HG03354 (cell line): Measurements from ENCODE around the gene RAB5B.

ENCODE experiments used
- ATAC-seq: cut with Tn5 transposase; IDR thresholded peaks from one replicate; pipeline ENCODE4 v1.9.1; 2021; ENCODE audit warnings: mild to moderate bottlenecking; ENCODE audit not compliant: unreplicated experiment, poor library complexity, severe bottlenecking

RAB5B gene

DNA sequence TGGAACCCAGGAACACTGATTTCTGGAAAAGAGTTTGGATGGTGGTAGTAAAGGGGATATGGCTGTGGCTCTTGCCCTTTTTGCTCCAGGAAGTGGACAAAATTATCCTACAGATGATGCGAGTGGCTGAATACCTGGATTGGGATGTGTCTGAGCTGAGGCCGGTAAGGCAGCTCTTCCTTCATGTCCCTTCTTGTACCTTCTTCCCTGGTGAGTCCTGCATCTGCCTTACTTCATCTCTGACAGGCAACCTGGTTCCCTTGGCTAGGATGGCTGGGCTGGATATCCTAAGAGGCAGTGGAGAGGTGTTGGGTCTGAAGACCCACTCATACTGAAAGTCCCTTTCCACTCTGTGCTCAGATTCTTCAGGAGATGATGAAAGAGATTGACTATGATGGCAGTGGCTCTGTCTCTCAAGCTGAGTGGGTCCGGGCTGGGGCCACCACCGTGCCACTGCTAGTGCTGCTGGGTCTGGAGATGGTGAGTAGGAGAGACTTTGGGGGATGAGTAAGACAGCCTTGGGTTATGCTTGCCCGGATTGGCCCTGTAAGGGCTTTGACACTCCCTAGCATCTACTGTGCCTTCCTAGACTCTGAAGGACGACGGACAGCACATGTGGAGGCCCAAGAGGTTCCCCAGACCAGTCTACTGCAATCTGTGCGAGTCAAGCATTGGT, 34.9 kb upstream of the RAB5B start:
- ATAC-seq, result no peak

DNA sequence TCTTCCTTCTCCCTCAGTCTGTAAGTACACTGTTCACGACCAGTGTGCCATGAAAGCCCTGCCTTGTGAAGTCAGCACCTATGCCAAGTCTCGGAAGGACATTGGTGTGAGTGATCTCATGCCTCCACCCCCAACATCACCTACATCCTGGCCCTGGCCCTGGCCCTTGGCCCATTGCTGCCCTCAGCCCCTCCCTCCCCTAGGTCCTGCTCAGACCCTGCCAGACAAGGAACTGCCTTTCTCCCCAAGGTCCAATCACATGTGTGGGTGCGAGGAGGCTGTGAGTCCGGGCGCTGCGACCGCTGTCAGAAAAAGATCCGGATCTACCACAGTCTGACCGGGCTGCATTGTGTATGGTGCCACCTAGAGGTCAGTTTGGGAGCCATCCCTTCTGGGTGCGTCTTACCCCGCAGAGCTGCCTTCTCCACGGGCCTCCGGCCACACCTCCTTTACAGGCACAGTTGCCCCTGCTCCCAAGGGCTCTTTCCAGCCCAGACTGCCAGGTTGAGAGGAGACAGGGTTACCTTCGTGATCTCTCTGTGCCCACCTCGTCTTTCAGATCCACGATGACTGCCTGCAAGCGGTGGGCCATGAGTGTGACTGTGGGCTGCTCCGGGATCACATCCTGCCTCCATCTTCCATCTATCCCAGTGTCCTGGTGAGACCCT, 33.7 kb upstream of the RAB5B start:
- ATAC-seq, result peak; percentile 98

DNA sequence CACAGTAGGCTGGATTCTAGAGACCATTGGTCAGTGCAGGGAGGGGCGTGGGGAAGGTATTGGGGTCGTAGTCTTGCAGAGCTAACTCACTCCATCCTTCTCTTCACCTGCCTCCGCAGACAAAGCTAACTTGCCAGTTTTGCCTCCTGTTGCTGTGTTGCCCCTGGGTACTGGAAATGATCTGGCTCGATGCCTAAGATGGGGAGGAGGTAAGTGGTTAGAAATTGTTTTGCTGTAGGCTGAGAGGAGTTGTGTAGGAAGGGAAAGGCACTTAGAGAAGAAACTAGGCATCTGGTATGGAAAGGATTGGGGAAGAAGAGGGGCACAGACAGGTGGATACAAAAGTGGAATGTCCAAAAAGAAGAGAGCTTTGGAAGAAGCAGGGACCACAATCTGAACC, 31.8 kb upstream of the RAB5B start:
- ATAC-seq, result no peak

GRCh38 chr12:55942577-55943136, 31.2 kb upstream of the RAB5B start:
- no peak for ATAC-seq

DNA sequence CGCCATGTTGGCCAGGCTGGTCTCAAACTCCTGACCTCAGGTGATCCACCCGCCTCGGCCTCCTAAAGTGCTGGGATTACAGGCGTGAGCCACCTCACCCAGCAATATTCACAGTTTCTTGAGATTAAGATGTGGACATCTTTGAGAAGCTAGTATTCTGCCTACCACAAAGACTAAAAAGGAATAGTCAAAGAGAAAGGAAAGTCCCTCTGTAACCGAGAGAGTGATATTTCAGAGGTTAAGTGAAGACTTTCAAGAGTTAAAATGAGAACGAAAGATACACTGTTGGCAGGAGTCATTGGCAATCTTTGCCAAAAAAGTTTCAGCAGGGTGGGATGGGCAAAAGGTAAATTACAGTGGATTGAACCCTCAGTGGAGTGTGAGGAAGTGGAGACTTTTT, 27.3 kb upstream of the RAB5B start:
- no peak for ATAC-seq

GRCh38 chr12:55955344-55955743, 18.5 kb upstream of the RAB5B start:
- no peak for ATAC-seq

DNA sequence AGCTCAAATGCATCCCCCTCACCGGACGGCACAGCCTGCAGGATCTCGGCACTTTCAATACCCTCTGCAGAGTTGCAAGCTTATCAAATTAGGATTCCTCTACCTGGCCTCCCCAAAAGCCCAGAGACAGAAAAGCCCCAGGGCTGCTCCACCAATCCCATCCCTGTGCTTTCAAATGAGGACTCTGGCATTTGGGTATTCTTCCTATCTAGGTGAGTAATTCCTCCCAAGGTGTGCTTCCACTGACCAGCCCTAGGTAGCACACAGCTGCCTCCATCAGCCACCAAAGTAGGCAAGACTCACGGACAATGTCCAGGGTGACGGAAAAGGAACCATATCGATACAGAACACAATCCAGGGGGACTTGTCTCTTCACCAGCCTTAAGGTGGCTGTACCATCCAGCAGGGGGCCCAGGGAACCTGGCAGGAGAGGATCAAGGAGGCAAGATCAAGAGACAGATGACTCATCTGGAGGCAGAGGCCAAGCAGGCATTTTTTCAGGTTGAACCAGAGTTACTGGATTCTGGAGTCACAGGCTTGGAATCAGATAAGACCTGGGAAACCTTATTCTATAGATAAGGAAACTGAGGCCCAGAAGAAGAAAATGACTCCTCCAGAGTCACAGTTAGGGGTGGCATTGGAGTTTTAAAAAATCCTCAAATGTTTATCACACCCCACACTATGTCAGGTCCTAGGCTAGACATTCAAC, 17.9 kb upstream of the RAB5B start:
- ATAC-seq, result no peak

GRCh38 chr12:55957106-55957859, 16.6 kb upstream of the RAB5B start:
- no peak for ATAC-seq

- no peak for ATAC-seq
These were observed 10.1 kb upstream of the RAB5B start for GRCh38 chr12:55963760-55964159.

DNA sequence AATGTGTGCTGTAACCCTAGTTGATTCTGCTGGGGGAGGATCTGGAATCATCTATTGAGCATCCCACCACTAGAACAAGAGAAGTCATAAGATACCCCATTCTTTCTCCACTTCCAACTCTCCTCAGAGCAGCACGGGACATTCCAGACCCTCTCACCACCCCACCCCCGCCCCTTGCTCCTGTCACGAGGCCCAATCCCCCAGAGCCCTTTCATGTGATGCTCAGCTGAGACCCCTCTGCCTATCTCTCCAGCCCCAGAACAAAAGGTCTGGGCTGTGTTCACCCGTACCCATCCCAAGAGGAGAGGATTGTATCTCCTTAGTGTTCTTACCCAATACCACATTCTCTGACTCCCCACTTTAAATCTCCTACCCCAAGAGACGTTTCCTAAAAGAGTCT, 8.6 kb upstream of the RAB5B start:
- ATAC-seq, result no peak

- peak; percentile 2 for ATAC-seq
These were observed 7.9 kb upstream of the RAB5B start, which contains the start of gene PMEL for GRCh38 chr12:55965941-55966407. TSS of gene PMEL (minus strand) at chr12:55966042. CDS start at chr12:55966011, 31 bp downstream.

DNA sequence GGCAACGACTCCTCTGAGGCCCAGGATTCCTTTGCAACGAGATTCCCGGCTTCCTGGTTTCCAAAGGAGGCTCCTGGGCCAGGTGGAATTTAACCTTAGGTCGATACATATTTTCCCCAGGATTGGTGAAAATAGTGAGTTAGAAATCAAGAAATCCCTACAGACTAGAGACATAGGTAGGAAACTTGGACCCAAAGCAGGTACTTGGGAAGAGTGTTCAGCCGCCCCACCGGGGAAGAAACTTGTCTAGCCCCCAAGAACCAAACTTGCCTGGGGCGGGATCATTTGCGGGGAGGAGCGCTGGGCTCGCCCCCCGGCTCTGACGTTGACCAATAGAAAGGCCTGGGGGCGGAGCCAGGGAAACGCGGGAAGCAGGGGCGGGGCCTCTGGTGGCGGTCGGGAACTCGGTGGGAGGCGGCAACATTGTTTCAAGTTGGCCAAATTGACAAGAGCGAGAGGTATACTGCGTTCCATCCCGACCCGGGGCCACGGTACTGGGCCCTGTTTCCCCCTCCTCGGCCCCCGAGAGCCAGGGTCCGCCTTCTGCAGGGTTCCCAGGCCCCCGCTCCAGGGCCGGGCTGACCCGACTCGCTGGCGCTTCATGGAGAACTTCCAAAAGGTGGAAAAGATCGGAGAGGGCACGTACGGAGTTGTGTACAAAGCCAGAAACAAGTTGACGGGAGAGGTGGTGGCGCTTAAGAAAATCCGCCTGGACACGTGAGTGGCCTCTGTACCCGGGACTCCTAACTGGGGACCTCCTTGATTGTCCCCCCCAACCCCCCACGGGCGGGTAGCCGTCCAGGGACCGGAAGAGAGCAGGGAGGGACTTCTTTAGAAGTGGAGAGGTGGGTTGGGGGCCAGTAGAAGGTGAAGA, 7.2 kb upstream of the RAB5B start, which contains the start of gene CDK2:
CDK2 (plus strand) TSS at position 423 of the 874 bp plus-strand sequence; CDS start at position 602, 179 bp downstream.
- peak; percentile 97 for ATAC-seq

- no peak for ATAC-seq
These were observed 4.5 kb upstream of the RAB5B start for GRCh38 chr12:55969356-55969755.

DNA sequence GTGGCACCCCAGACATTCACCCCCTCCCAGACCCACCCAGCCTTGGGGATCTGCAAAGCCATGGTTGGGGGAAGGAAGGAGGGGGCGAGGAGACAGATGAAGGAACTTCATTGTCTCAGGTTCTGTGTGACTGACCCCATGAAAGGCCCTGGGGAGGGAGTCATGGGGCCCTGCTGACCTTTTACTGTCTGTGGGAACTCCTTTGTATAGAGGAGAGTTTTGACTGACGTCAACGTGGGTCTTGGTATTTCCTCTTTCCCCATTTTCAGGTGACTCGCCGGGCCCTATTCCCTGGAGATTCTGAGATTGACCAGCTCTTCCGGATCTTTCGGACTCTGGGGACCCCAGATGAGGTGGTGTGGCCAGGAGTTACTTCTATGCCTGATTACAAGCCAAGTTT, 3.1 kb upstream of the RAB5B start:
- ATAC-seq, result no peak

DNA sequence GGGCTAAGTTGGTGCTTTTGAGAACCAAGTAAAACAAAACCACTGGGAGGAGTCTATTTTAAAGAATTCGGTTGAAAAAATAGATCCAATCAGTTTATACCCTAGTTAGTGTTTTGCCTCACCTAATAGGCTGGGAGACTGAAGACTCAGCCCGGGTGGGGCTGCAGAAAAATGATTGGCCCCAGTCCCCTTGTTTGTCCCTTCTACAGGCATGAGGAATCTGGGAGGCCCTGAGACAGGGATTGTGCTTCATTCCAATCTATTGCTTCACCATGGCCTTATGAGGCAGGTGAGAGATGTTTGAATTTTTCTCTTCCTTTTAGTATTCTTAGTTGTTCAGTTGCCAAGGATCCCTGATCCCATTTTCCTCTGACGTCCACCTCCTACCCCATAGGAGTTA, 1.8 kb upstream of the RAB5B start:
- no peak for ATAC-seq

DNA sequence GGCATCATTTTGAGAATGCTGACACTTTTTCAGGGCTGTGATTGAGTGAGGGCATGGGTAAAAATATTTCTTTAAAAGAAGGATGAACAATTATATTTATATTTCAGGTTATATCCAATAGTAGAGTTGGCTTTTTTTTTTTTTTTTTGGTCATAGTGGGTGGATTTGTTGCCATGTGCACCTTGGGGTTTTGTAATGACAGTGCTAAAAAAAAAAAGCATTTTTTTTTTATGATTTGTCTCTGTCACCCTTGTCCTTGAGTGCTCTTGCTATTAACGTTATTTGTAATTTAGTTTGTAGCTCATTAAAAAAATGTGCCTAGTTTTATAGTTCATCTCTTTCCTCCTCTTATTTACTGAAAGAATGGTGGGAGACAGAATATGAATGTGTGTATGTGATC, 1.4 kb upstream of the RAB5B start:
- no peak for ATAC-seq

DNA sequence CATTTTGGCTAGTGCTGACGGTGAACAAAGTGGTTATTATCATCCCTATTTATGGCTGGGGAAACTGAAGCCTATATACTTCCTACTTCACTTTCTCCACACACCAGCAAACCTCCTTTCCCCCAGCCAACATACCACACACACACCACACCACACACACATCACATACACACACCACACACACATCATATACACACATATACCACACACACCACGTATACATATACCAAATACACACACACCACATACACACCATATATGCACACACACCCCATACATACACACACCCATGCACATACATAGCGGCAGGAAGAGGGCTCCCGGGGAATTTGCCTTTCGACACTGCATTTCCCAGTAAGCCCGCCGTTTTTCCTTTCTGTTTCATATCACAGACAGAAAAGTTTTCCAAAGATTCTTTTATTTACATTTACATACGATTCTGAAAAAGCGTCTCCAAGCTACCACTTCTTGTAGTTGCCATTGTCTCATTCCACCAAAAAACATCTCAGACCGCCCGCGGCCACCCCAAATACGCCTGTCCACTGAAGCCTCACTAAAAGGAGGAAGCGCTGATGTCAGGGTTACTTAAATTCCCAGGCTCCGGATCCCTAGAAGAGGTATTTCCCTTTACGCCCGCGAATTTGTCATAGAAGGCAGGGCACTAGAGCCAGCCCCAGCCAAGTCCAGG, 823 bp upstream of the RAB5B start:
- no peak for ATAC-seq

DNA sequence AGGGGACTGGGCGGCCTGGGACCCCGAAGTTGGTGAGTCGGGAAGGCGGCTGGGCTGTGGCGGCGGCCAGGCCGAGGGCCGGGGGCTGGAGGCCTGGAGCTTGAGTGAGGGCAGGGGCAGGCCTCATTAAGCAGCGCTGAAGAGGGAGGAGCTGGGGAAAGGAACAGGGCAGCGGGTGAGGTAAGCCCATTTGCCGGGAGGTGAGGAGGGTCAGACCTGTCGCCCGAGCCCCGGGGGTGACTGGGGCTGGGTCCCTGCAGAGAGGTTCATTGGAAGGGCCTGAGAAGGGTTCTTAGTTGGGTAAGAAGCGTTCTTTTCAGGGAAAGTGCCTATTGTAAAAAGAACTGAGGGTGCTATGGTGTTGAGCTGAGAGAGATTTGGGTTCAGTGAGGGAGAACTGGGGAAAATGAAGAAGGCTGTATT, 441 bp downstream of the RAB5B start:
- ATAC-seq, result peak; percentile 29
